Measurements from ENCODE around the gene IPPK.
"Not testable (repeated sequence)": the region's sequence is repeated elsewhere in the genome, so short reads cannot be mapped to it uniquely, and the experiment has no call there.

Gene IPPK

DNA sequence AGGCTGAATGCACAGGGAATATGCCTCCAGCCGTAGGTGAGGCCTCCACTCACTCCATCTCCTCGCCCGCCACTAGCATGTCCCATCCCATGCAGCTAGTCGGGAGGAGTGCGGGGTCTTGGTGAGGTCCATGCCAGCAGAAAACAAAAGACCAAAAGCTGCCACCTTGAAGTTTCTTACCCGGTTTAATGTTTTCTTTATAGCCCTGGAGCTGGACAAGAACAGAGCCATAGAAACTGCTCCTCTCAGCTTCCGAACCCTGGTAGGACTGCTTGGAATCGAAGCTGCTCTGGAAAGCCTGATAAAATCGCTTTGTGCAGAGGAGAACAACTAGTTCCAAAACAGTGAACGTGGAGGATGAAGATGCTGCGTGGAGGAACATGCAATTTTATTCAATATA, 57.1 kb downstream of the IPPK start:
- no peak for DNase-seq

DNA sequence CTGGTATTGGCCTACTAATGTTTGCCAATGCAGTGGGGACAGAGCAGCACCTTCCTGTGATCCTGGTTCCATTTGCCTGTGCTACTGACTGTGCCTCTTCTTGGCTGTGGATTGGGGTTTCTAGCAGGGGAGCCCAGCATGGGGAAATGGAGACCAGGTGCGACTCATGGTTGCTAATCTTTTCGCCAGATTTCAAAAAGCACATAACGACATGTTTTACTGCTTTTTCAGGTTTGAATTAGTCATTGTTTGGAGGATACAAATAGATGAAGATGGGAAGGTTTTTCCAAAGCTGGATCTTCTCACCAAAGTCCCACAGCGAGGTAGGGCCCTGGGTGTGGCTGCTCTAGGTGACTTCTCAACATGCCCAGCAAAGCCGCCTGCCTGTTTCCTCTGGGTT, 57.6 kb downstream of the IPPK start:
- no peak for DNase-seq

DNA sequence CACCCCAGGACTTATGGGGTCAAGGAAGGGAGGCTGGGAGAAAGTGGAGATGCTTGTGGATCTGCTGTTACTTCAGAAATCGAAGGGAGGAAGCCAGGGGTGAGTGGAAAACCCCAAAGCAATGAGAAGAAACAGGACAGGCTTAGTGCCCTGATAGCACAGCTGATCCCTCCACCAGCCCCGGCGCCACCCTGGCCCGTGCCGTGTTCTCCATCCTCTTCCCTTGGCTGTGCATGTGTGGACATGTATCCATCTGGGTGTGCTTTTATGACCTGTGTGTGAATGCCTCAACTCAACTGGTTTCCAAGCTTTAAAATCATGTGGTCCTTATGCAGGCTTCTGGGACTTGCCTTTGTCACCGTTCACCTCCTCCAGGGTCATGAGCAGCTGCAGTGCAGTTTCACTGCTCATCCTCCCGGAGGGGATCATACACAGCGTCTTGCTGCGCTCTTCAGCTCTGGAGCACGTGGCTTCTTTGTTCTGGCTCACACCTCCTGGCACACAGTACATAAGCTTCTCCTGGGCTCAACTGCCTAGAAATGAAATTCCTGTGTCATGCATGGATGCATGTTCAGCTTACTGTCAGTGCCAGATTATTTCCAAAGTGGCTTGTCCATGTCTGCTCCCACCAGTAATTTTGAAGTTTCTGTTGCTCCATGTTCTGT, 58.2 kb downstream of the IPPK start:
- no peak for DNase-seq

DNA sequence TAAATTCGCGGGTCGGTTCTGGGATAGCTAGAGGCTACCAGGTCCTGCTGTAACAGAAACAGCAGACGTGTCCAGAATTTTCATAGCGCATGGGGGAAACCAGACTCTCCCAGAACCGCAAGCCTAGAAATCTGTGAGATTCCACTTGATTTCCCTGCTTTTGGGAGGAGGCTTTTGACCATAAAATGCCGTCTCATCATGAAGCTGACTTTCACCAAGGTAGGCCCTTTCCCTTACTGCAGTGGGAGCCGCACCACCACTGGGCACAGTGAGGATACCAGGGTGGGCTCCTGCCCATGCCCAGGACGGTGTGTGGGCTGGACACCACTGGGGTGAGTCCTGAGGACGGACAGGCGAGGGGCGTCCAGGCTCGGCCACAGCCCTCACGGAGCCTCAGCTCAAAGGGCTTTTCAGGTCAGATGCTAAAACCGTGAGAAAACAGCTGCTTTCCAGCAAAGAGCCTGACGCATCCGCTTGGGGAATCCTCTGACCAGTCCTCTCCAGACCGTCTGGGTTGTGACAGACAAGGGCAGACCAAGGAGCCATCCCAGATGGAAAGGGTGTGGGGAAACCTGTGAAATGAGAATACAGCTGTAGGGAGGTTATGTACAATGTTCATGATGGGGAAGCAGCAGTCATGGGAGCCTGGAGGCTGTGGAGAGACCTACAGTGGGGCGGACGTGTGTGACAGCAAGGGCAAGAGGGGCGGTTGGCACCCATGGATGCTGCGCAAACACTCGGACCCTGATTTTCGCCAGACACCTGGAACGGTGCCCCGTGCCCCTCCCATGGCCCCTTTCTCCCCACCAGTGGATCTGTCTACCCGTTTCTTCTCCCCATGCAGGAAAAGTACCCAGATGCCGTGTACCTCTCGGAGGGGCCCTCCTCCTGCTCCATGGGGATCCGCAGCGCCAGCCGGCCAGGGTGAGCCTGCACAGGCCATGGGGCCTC, 59.2 kb downstream of the IPPK start:
- no peak for DNase-seq

DNA sequence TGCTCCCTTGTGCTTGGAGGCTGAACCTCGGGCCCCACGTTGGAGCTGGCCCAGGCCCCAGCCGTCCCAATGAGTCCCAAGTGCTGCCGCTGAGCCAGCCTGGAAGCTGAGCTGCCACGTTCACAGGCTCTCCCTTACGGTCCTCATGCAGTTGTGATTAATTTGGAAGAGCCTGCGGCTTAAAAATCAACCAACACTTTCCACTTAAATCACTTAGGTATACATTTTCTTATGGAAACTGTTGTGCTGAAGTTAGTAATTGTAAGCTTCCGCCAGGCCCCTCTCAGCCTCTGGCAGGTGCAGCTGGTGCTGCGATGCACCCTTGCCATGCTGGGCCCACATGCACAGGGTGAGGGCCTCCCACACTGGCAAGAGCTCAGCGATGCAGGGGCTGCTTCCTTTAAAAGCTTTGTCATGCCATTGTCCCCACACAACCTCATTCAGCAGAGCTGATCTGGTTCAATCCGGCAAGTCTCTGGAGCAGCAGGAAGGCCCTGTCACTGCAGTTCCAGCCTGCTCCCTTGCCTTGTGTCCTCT, 61.0 kb downstream of the IPPK start:
- DNase-seq, result no peak

DNA sequence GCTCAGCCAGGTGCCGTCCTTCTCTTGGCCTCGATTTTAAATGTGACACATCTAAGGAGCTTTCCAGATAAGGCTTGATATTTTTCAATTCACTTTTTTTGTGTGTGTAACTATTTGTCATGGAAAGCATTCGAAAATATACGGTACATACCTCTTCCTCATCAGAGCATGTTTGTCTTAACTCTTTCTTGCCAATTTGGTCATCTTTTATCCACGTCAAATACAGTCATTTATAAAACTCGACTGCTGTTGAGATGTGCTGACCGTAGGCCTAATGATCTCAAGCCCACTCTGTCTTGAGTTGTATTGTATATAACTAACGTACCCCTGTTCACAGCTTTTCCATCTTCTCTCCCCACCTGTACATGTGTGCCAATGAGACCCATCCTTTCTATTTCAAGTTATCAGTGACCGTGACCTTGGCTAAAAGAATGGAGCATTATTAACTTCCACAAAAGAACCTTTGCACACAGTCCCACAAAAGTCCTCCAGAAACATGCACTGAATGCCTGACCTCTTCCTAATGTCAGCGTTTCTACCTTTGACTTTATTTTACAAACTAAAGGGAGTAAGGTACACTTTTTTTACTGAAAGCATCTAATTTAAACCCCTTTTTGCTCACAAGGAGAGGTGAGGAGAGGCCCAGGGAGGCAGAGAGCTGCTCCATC, 61.6 kb downstream of the IPPK start:
- DNase-seq, result no peak

DNA sequence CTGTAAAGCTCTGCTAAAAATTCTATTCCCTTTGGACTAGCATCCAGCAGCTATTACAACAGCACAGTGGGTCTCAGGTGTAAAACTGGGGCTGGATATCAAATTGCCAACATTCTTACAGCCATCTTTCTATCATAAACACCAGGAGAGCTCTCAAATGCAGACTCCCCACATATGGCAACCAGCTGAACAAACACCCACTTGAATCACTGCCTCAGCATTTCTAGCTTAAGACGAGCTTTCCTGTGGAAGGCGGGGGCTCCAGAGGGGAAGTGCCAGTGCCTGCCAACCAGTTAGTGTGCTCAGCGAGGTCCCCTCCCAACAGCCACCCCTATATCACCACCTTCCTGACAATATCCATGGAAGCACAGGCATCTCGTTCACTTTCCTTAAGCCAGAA, 62.2 kb downstream of the IPPK start:
- DNase-seq, result peak; percentile 31

DNA sequence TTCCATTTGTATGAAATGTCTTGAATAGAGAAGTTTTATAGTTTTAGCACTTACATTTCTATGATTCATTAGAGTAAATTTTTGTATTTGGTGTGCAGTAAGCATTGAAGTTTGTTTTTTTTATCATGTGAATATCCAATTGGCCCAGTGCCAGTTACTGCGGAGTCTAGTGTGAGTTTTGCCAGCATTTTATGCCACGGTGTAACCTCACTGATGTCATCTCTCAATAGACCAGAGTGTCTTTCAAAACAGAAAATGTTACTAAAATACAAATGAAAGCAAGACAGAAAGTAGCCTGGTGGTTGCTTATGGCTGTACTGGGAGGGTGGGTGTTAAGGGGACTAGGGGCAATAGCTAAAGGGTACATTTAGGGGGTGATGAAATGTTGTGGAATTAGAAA, 62.8 kb downstream of the IPPK start:
- DNase-seq, result no peak

DNA sequence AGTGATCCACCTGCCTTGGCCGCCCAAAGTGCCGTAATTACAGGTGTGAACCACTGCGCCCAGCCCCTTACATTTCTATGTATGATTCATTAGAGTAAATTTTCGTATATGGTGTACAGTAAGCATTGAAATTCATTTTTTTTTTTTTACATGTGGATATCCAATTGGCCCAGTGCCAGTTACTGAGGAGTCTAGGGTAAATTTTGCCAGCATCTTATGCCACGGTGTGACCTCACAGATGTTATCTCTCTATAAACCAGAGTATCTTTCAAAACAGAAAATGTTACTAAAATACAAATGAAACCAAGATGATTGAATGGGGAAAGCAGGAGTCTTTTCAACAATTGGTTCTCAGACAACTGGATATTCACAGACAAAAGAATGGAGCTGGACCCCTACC, 64.7 kb downstream of the IPPK start:
- DNase-seq, result no peak

DNA sequence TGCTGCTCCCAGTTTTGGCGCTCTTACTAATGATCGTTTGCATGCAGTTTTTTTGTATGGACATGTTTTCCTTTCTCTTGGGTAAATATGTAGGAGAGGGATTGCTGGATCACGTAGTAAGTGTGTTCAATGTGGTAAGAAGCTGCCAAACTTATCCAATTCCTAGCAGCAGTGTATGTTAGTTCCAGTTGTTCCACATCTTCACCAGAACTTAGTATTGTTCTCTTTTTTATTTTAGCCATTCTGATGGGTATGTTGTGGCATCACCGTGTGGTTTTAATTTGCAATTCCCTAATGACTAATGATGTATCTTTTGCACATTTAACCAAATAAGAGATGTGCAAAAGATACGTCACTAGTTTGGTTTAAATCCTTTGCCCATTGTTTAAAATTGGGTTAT, 65.9 kb downstream of the IPPK start:
- DNase-seq, result no peak

DNA sequence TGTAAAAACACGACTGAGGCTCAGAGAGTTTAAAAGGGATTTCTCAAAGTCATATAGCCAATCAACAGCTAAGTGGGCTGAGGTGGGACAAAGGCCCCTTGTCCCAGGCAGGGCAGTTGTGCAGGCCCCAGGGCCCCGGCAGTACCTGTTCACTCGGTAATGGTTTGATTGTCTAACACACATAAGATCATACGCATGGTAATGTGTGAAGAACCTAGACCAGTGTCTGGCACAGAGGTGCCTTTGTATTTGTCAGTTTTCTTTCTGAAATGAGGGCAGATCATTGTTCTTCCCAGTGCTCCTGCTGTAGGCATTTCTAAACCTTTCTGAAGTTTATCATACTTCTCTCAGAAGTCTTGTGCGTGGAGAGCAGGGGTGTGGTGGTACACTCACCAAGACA, 66.8 kb downstream of the IPPK start:
- DNase-seq, result no peak

DNA sequence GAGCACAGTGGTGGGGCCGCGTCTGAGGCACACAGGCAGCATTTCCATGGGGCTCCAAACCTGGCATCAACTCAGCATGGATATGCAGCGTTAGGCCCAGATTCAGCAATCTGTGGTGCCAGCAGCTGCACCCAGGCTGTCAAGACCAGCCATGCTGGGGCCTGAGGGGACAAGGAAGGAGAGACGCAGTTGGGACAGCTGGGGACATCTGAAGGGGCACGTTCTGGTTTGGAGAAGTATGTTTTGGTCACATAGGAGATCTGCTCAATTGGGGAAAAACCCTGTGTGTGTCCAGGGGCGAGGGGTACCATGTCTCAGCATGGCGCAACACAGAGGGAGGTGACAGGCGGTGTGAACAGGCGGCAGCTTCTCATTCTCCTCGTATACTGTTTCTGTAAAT, 67.5 kb downstream of the IPPK start:
- no peak for DNase-seq

DNA sequence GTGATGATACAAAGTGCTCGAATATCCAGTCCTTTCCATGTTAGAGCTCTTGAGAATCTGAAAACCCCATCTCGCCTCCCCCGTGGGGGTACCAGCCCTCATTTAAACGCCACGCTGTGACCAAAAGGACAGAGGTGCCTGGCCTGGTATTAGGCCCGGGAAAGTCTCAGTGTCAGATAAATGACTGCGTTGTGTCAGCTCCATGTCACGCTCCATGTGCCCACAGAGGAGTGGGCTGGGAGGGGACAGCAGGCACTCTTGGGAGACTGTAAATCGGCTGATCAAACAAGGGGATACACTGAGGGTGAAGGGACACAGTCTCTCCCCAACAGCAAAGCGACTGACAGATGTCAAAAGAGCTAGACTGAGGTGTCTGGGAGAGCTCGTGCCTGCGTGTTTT, 68.5 kb downstream of the IPPK start:
- DNase-seq, result no peak

DNA sequence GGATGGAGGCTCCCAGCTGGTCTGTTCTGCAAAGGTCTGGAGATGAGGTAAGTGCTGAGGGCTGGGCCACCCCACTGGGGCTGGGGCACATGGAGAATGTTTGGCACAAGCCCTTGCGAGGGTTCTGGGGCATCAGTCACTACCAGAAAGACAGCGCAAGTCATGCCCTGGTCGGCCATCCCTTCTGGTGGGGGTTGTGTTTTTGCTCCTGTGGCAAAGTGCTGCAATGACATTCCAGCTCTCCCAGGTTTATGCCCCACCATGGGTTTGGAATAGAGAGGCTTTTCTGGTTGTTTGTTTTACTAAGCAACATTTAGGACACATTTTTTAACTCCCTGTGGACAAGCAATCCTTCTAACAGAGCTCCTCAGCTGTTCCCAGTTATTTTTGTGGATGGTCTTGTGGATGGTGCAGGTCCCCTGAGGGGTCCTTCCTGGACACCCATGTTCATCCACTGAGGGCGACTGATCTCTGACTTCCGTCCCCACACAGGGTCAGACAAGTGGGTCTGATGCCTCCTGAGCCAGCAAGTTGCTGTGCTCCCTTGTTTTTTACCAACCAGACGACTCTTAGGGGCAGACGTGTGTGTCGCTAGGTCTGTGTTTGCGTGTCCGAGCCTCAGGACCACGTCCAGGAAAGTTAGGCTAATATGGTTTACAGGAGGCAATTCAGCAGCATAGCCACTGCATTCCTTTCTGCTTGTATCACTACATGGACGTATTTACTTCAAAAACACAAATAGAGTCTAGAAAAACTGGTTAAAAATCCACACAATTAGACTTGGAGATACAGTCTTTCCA, 69.3 kb downstream of the IPPK start:
- DNase-seq, result no peak

DNA sequence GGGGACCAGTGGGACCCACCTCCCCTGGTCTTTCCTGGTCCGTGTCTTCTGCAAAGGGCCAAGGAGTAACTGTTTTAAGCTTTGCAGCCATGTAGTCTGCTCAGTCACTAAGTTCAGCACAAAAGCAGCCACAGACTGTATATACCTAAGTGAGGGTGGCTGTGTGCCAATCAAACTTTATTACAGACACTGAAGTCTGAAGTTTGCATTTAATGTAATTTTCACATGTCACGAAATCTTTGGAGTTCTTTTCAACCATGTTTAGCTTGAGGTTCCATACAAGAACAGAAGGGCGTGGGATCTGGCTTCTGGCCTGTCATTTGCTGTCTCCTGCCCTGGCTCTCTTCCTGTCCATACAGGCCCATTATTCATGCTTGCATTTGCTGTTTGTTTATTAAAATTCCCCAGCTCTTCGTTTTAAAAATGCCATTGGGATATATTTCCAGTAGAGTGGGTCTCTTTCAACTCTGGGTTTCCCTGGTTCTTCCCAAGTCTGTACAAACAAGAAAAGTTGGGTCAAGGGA, 69.9 kb downstream of the IPPK start:
- no peak for DNase-seq

DNA sequence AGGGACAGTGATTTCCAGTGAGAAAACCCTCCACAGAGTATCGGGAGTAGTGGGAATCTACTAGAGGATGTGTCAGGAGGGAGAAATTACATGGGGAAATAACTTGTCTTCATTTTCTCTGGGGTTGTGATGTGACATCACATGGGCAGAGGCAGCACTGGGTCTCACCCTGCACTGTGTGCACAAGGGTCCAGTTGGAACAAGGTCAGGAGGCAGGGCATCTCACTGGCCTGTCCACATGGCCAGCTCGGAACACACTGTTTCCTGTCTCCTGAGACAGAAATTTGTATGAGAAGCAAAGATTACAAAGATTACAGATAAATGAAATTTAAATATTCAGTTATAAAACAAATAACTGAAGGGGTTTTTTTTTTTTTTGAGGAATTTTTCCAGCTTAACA, 71.5 kb downstream of the IPPK start:
- no peak for DNase-seq

DNA sequence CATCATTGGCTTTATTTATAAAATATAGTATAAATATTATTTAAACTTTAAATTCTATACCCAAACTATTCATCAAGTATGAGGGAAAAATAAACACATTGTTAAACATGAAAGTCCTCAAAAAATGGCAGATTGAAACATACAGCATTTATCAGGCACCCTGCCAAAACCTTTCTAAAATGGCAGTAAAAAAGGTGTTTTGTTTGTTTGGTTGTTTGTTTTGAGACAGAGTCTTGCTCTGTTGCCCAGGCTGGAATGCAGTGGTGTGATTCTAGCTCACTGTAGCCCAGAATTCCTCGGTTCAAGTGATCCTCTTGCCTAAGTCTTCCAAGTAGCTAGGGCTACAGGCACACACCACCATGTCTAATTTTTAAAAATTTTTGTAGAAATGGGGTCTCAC, 74.0 kb downstream of the IPPK start:
- no peak for DNase-seq

DNA sequence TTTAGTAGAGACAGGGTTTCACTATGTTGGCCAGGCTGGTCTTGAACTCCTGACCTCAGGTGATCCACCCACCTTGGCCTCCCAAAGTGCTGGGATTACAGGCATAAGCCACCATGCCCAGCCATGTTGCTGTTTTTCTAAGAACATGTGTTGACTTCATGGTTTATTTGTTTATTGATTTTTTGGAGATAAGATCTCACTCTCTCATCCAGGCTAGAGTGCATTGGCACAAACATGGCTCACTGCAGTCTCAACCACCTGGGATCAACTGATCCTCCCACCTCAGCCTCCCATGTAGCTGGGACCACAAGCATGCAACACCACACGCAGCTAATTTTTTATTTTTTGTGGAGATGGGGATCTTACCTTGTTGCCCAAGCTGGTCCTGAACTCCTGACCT, 74.9 kb downstream of the IPPK start:
- DNase-seq, result not testable (repeated sequence)

DNA sequence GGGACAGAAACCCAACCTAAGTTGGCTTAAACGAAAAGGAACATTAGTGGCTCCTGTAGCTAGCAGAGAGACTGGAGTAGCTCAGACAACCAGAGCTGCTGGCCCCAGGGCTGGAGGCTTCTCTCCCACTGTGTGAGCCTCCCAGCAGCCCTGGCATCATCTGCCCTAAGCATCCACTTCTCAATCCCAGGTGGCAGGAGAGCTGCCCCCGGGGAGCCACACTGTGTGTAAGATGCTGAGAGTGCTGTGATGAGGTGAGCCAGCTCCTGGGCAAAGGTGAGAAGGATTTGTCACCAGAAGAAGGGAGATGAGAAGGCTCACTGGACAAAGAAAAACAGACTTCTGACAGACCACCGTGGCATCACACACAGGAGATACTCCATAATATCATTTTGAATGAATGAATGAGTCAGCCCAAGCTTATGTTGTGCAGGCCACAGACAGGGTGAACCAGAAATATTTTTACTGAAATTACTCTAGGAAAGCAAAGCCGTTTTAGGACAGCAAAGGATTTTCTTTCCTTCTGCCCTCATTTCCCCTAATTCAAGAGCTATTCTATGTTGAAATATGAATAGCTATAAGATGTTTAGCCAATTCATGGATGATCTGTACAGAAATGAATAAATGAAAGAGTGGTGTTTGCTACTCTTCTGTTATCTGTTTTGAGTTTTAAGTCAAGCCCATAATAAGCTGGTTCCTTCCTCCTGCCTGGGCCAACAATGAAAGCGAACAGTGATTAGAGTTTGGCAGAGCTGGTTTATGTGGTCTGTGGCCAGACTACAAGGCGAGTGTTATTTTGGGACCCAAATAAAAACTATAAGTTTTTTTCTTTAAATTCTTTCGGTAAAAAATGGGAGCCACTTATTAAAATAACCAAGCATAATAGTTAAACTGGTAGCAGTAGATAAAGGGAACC, 76.7 kb downstream of the IPPK start:
- no peak for DNase-seq

DNA sequence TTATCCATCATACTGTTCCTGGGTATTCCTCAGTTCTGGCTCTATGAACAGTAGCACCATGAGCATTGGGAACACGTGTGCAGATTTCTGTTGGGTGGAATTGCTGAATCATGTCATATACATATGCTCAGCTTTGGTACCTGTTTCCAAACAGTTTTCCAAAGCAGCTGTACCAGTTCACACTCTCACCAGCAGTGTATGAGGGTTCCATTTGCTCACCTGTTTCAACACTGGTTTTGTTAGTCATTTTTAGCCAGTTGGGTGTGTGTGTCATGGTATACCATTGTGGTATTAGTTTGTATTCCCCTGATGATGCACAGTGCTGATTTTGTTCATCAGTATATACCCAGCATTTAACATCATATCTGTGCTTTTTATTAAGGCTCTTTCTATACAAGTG, 77.4 kb downstream of the IPPK start:
- DNase-seq, result no peak

DNA sequence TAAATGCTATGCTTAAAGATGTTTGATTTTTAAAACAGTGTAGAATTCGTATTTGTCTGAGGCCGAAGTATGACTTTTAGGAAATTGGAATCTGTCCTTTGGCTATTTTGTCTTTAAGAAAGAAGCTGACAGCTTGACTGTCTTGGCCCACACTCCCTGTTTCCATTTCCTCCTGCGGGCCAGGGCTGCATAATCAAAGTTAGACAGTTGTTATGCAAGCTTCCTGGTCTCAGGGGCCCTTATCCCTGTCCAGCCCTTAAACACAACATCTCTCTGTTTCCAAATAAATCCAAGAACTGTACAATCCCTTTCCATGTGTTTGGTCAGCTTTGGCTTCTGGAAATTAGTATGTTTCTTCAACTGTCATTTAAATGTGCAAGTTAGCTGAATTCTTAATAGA, 79.6 kb downstream of the IPPK start:
- no peak for DNase-seq
